Ishikawa (cell line): Measurements from ENCODE around the gene SLC7A1.

Experiments
- CEBPB ChIP-seq: IDR thresholded peaks from 2 replicates; pipeline ENCODE4 v1.6.1; 2012
- CREB1 ChIP-seq: IDR thresholded peaks from 2 replicates; pipeline ENCODE4 v1.6.1; 2012; ENCODE audit warnings: low read depth
- EGR1 ChIP-seq: IDR thresholded peaks from 2 replicates; pipeline ENCODE4 v1.6.1; 2012
- EP300 ChIP-seq: IDR thresholded peaks from 2 replicates; pipeline ENCODE4 v1.6.1; 2012; ENCODE audit warnings: borderline replicate concordance
- FOXM1 ChIP-seq: IDR thresholded peaks from 2 replicates; pipeline ENCODE4 v1.6.1; 2012; ENCODE audit warnings: low read depth, borderline replicate concordance
- MAX ChIP-seq: IDR thresholded peaks from 2 replicates; pipeline ENCODE4 v1.6.1; 2012
- NFIC ChIP-seq: IDR thresholded peaks from 2 replicates; pipeline ENCODE4 v1.6.1; 2012
- RAD21 ChIP-seq: IDR thresholded peaks from 2 replicates; pipeline ENCODE4 v1.6.1; 2012; ENCODE audit warnings: low read depth
- REST ChIP-seq: IDR thresholded peaks from 2 replicates; pipeline ENCODE4 v1.6.1; 2012; ENCODE audit warnings: low read depth, mild to moderate bottlenecking
- TAF1 ChIP-seq: IDR thresholded peaks from 2 replicates; pipeline ENCODE4 v1.6.1; 2012; ENCODE audit warnings: low read depth, mild to moderate bottlenecking
- TCF12 ChIP-seq: IDR thresholded peaks from 2 replicates; pipeline ENCODE4 v1.6.1; 2012; ENCODE audit warnings: low read depth
- TEAD4 ChIP-seq: IDR thresholded peaks from 2 replicates; pipeline ENCODE4 v1.6.1; 2012
- USF1 ChIP-seq: IDR thresholded peaks from 2 replicates; pipeline ENCODE4 v1.6.1; 2012
- YY1 ChIP-seq: IDR thresholded peaks from 2 replicates; pipeline ENCODE4 v1.6.1; 2012; ENCODE audit warnings: low read depth
- ZBTB7A ChIP-seq: IDR thresholded peaks from 2 replicates; pipeline ENCODE4 v1.6.1; 2012; ENCODE audit warnings: low read depth

SLC7A1 gene

GRCh38 chr13:29513002-29513980, 82.2 kb downstream of the SLC7A1 start:
- no peak for TF ChIP-seq CREB1
- TF ChIP-seq YY1, result no peak
- TF ChIP-seq USF1, result no peak
- TF ChIP-seq MAX, result no peak
- no peak for TF ChIP-seq EP300
- TF ChIP-seq ZBTB7A, result no peak
- TF ChIP-seq EGR1, result no peak
- TF ChIP-seq TEAD4, result no peak
- TF ChIP-seq NFIC, result no peak
- no peak for TF ChIP-seq REST
- TF ChIP-seq RAD21, result no peak

- TF ChIP-seq FOXM1 (no peak), RAD21 (no peak), TCF12 (no peak), USF1 (no peak), REST (no peak), ZBTB7A (no peak), TAF1 (no peak), MAX (no peak), NFIC (no peak), TEAD4 (no peak), CEBPB (no peak), EP300 (no peak), CREB1 (no peak), EGR1 (no peak), YY1 (no peak)
Observed at GRCh38 chr13:29511980-29512379, 83.5 kb downstream of the SLC7A1 start.

GRCh38 chr13:29511106-29511796, 84.2 kb downstream of the SLC7A1 start:
- no peak for TF ChIP-seq NFIC
- TF ChIP-seq RAD21, result no peak

GRCh38 chr13:29510651-29511084, 84.8 kb downstream of the SLC7A1 start:
- no peak for TF ChIP-seq EGR1
- no peak for TF ChIP-seq YY1
- no peak for TF ChIP-seq EP300
- TF ChIP-seq FOXM1, result no peak
- TF ChIP-seq CEBPB, result no peak
- no peak for TF ChIP-seq CREB1
- TF ChIP-seq TCF12, result no peak
- TF ChIP-seq RAD21, result no peak
- no peak for TF ChIP-seq ZBTB7A
- no peak for TF ChIP-seq TAF1
- TF ChIP-seq NFIC, result no peak
- no peak for TF ChIP-seq MAX
- no peak for TF ChIP-seq REST
